GM23338 (cell line): ENCODE measurements around the gene DNAJC19.

Experiments
- CREB1 ChIP-seq: fragments of 250-450 bp; sonication (Bioruptor Pico); IDR thresholded peaks from 2 replicates; pipeline ENCODE4 v1.5.0; 2020; ENCODE audit warnings: low read depth, mild to moderate bottlenecking, moderate library complexity
- CTCF ChIP-seq, 2 experiments: fragments of 200-600 bp in 1 of 2; sonication (generic) in 1 of 2; conservative IDR thresholded peaks; 2 replicates each; pipeline versions ENCODE4 v1.5.1 to v1.6.1; 2016 to 2017; ENCODE audit warnings: antibody characterized with exemption in 2 of 2, low read depth in 2 of 2, mild to moderate bottlenecking in 2 of 2, moderate library complexity in 1 of 2
- EZH2 ChIP-seq: fragments of 200-600 bp; sonication (generic); IDR thresholded peaks from one replicate; pipeline ENCODE4 v1.8.0; 2017; ENCODE audit warnings: antibody characterized with exemption, mild to moderate bottlenecking, low read depth; ENCODE audit not compliant: unreplicated experiment
- EZH2phosphoT487 ChIP-seq: fragments of 200-600 bp; sonication (generic); IDR thresholded peaks from one replicate; pipeline ENCODE4 v1.8.1; 2018; ENCODE audit warnings: antibody characterized with exemption; ENCODE audit not compliant: unreplicated experiment
- NANOG ChIP-seq: IDR thresholded peaks from 2 replicates; pipeline ENCODE4 v1.6.1; 2016; ENCODE audit warnings: antibody characterized with exemption, borderline replicate concordance
- POLR2AphosphoS5 ChIP-seq: IDR thresholded peaks from 2 replicates; pipeline ENCODE4 v1.6.1; 2016; ENCODE audit warnings: antibody characterized with exemption, low read depth
- REST ChIP-seq: IDR thresholded peaks from one replicate; pipeline ENCODE4 v1.6.1; 2018; ENCODE audit warnings: antibody characterized with exemption; ENCODE audit not compliant: unreplicated experiment
- ZNF114 ChIP-seq: fragments of 250-450 bp; sonication (Bioruptor Pico); IDR thresholded peaks from 2 replicates; pipeline ENCODE4 v1.5.0; 2020; ENCODE audit warnings: mild to moderate bottlenecking, moderate library complexity
- ZNF331 ChIP-seq: fragments of 250-450 bp; sonication (Bioruptor Pico); IDR thresholded peaks from 2 replicates; pipeline ENCODE4 v1.5.0; 2020; ENCODE audit warnings: low read depth, mild to moderate bottlenecking, moderate library complexity
- ZNF462 ChIP-seq: fragments of 250-450 bp; sonication (Bioruptor Pico); IDR thresholded peaks from 2 replicates; pipeline ENCODE4 v1.5.0; 2020; ENCODE audit warnings: mild to moderate bottlenecking, moderate library complexity

- TF ChIP-seq CTCF (conservative IDR thresholded peaks at IDR 0.05; ENCODE audit: low read depth in 2 of 2) (no peak), POLR2AphosphoS5 (peak; percentile 99), EZH2phosphoT487 (no peak), NANOG (no peak), REST (no peak), ZNF462 (CRISPR knock-in tag) (no peak), EZH2 (no peak), CREB1 (CRISPR knock-in tag) (peak; percentile 69; the same call in 1 of the 2 replicates), ZNF331 (no peak), ZNF114 (CRISPR knock-in tag) (no peak)
These were observed at the start of gene DNAJC19 for GRCh38 chr3:180989291-180990163.
